GM18517 (cell line): Measurements from ENCODE around the gene SNX1.

Experiments
- ATAC-seq: cut with Tn5 transposase; IDR thresholded peaks from one replicate; pipeline ENCODE4 v1.9.1; 2021; ENCODE audit warnings: mild to moderate bottlenecking, moderate library complexity; ENCODE audit not compliant: unreplicated experiment

The SNX1 gene

GRCh38 chr15:64144192-64144564, 48.4 kb downstream of the SNX1 start:
- ATAC-seq = no peak

GRCh38 chr15:64144565-64145281, 48.9 kb downstream of the SNX1 start:
- peak; percentile 59 for ATAC-seq

- ATAC-seq = no peak
These were observed 50.3 kb downstream of the SNX1 start for GRCh38 chr15:64146041-64146440.

- no peak for ATAC-seq
These were observed 50.7 kb downstream of the SNX1 start for GRCh38 chr15:64146520-64146884.

GRCh38 chr15:64146885-64147681, 51.3 kb downstream of the SNX1 start:
- ATAC-seq = no peak

GRCh38 chr15:64148168-64148567, 52.4 kb downstream of the SNX1 start:
- no peak for ATAC-seq

GRCh38 chr15:64148581-64148980, 52.8 kb downstream of the SNX1 start:
- ATAC-seq = no peak

GRCh38 chr15:64149424-64149823, 53.6 kb downstream of the SNX1 start:
- ATAC-seq = no peak

- ATAC-seq = no peak
These were observed 54.3 kb downstream of the SNX1 start for GRCh38 chr15:64149893-64150578.

GRCh38 chr15:64151727-64152506, 56.1 kb downstream of the SNX1 start, which contains the start of gene SNX22:
SNX22 (plus strand) TSS chr15:64151731; CDS start chr15:64151776, 45 bp downstream.
- ATAC-seq = peak; percentile 6

GRCh38 chr15:64152507-64153387, 57.0 kb downstream of the SNX1 start:
- ATAC-seq = peak; percentile 10

GRCh38 chr15:64153480-64154367, 57.9 kb downstream of the SNX1 start:
- peak; percentile 49 for ATAC-seq

- no peak for ATAC-seq
These were observed 60.2 kb downstream of the SNX1 start for GRCh38 chr15:64155802-64156651.

- ATAC-seq = no peak
These were observed 61.0 kb downstream of the SNX1 start for GRCh38 chr15:64156652-64157331.

- no peak for ATAC-seq
These were observed 61.9 kb downstream of the SNX1 start for GRCh38 chr15:64157599-64158125.

- no peak for ATAC-seq
These were observed 62.8 kb downstream of the SNX1 start for GRCh38 chr15:64158363-64159134.
